ENCODE results near the gene IRF3. TPM values are rescaled to one million over a fixed set of nuclear protein-coding genes. Genes with fewer than 3 reads are reported as not detected.

IRF3 gene
- total and polyA plus RNA-seq, 7 donors, result 10.3 to 26.5 (median 18.2) TPM

DNA sequence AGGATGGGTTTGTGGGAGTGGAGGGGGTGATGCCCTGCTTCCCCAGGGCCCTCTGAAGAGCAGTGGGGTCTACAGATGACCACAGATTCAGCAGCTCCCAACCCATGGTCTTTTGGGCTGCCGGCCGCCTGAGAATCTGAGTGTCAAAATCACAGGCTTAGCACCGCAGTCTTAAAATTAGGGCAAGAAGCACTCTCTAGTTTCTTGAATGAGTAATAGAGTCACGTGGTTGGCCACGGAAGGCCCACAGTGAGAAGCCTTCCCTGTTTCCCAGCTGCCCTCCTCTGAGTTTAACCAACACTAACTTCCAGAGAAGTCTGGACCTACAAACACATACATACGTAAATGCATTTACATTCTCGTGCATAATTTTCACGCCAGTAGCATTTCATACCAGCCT lies 16.6 kb upstream of the IRF3 start:
- Histone ChIP-seq H3K27ac (peak overlapping the region; percentile 36), H3K9me3 (no peaks in the 10 kb centered on the region), H3K4me1 (peaks cover 31% of the 10 kb centered on the region), H3K27me3 (ENCODE audit: insufficient read depth in 3 of 3, low read length in 2 of 3) (no peaks in the 10 kb centered on the region), H3K36me3 (ENCODE audit: insufficient read depth in 1 of 2, low read depth in 1 of 2) (peaks cover 5 to 70% of the 10 kb centered on the region in 2 donors), H3K4me3 (no peak overlapping the region)
- ATAC-seq (no peak), DNase-seq (no peak)
- intact Hi-C loops (cut with DNase I), result loop anchor here in 1 of 2 donors (5.0 to 10.0 kb wide), 2 partner anchors 80 to 123 kb away; partner anchors contain the start of gene TSKS
- TF ChIP-seq, protein P1, sequence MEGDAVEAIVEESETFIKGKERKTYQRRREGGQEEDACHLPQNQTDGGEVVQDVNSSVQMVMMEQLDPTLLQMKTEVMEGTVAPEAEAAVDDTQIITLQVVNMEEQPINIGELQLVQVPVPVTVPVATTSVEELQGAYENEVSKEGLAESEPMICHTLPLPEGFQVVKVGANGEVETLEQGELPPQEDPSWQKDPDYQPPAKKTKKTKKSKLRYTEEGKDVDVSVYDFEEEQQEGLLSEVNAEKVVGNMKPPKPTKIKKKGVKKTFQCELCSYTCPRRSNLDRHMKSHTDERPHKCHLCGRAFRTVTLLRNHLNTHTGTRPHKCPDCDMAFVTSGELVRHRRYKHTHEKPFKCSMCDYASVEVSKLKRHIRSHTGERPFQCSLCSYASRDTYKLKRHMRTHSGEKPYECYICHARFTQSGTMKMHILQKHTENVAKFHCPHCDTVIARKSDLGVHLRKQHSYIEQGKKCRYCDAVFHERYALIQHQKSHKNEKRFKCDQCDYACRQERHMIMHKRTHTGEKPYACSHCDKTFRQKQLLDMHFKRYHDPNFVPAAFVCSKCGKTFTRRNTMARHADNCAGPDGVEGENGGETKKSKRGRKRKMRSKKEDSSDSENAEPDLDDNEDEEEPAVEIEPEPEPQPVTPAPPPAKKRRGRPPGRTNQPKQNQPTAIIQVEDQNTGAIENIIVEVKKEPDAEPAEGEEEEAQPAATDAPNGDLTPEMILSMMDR (IDR thresholded peaks at IDR 0.05), result no peak
- 76 to 91% (median 78%) methylated on average over 8 of the region's 8 CpGs for WGBS, 3 donors

DNA sequence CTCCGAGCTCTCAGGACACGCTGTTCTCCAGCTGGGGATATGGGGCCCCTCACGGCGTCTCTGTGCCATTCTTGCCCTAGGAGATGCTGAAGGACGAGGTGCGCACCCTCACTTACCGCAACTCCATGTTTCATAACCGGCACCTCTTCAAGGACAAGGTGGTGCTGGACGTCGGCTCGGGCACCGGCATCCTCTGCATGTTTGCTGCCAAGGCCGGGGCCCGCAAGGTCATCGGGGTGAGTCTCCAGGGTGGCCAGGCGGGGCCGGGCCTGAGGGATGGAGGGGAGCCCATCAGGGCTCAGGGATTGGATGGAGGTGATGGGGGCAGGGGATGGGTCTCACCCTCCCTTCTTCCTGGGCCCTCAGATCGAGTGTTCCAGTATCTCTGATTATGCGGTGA lies 16.2 kb upstream of the IRF3 start:
- intact Hi-C loops (cut with DNase I), result loop anchor here in 1 of 2 donors (5.0 to 10.0 kb wide), 2 partner anchors 80 to 123 kb away; partner anchors contain the start of gene TSKS
- Histone ChIP-seq H3K27ac (peak overlapping the region; percentile 36), H3K36me3 (ENCODE audit: insufficient read depth in 1 of 2, low read depth in 1 of 2) (peaks cover 5 to 65% of the 10 kb centered on the region in 2 donors), H3K9me3 (no peaks in the 10 kb centered on the region), H3K4me1 (peaks cover 31% of the 10 kb centered on the region), H3K27me3 (ENCODE audit: insufficient read depth in 3 of 3, low read length in 2 of 3) (no peaks in the 10 kb centered on the region), H3K4me3 (no peak overlapping the region)
- TF ChIP-seq, protein P1 (IDR thresholded peaks at IDR 0.05), result no peak
- DNase-seq (no peak), ATAC-seq (no peak)
- WGBS, 3 donors, result 78 to 81% (median 80%) methylated on average over 19 of the region's 19 CpGs

DNA sequence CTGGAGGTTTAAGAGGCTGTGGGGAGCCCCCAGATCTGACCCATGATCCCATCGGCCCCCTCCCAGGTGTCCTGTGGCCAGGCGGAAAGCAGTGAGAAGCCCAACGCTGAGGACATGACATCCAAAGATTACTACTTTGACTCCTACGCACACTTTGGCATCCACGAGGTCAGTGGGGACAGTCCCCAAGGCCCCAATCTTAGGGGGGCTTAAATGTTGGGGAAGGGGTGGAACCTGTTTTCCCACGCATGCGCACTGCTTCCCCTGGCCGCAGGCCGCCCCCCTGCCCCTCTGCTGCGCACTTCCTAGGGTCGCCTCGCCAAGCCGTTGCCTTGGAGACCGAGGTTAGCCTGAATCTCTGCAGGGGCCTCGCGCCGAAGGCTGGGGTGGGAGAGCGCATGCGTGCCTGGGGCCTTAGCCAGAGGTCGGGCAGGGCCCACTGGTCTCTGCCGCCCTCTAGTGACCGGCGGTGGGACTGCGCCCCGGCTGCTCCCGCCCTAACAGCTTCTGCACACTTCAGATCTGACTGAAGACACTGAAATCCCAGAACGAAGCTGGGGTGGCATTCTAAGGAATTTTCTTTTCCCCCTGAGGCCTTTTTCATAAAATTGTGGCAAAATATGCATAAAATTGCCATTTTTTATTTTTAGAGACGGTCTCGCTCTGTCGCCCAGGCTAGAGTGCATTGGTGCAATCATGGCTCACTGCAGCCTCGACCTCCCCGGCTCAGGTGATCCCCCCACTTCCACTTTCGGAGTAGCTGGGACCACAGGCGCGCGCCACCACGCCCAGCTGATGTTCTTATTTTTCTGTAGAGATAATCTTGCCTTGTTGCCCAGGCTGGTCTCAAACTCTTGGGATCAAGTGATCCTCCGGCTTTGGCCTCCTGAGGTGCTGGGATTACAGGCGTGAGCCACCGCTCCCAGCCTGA lies 15.0 kb upstream of the IRF3 start:
- DNase-seq (peak; percentile 90 to 97), ATAC-seq (peak; percentile 18 to 39 (median 35))
- Histone ChIP-seq H3K4me3 (peak overlapping the region; percentile 95), H3K27me3 (ENCODE audit: insufficient read depth in 3 of 3, low read length in 2 of 3) (no peaks in the 10 kb centered on the region), H3K9me3 (no peaks in the 10 kb centered on the region), H3K4me1 (peaks cover 36% of the 10 kb centered on the region), H3K36me3 (ENCODE audit: insufficient read depth in 1 of 2, low read depth in 1 of 2) (peaks cover 5 to 54% of the 10 kb centered on the region in 2 donors), H3K27ac (peak overlapping the region; percentile 99)
- 30 to 33% (median 31%) methylated on average over 40 of the region's 40 CpGs for WGBS, 3 donors
- TF ChIP-seq, protein P1 (IDR thresholded peaks at IDR 0.05), result peak; percentile 99
- intact Hi-C loops (cut with DNase I), result loop anchor here in 1 of 2 donors (5.0 to 10.0 kb wide), 2 partner anchors 82 to 124 kb away; partner anchors contain the start of gene TSKS

DNA sequence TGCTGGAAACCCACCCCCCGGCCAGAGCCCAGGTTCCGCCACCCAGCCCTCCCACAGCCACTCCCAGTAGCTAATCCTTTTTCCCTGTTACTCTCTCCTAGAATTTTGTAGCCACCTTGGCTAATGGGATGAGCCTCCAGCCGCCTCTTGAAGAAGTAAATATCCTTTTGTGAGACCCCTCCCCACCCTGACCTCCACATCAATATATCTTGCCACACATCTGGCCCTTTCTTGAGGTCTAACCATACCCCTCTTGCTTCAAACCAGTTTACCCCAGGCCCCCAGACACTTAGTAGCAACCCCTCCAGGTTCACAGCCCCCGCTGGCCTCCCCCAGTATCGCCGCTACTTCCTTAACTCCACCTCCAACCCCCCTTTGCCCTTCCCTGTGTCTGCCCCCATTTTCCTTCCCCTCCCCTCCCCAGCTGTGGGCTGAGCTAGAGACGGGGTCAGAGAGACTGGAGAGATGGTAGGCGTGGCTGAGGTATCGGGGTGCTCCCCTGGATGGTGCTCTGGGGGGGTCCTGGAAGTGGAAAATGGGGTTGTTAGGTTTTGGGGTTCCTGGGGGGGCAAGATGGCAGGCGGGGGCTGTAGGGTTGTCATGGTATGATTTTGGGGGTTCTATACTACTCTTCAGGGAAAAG lies 14.2 kb upstream of the IRF3 start:
- Histone ChIP-seq H3K36me3 (ENCODE audit: insufficient read depth in 1 of 2, low read depth in 1 of 2) (peaks cover 5 to 46% of the 10 kb centered on the region in 2 donors), H3K27ac (peak overlapping the region; percentile 99), H3K9me3 (no peaks in the 10 kb centered on the region), H3K4me3 (peak overlapping the region; percentile 95), H3K4me1 (peaks cover 36% of the 10 kb centered on the region), H3K27me3 (ENCODE audit: insufficient read depth in 3 of 3, low read length in 2 of 3) (no peaks in the 10 kb centered on the region)
- DNase-seq (no peak), ATAC-seq (peak in 2 of 4 donors; percentile 1)
- 27 to 33% (median 29%) methylated on average over 10 of the region's 10 CpGs for whole genome bisulfite sequencing, 3 donors
- intact Hi-C loops (cut with DNase I), result loop anchor here (5.0 to 10.0 kb wide), 5 partner anchors 82 to 137 kb away; partner anchors contain the start of genes MED25 (in 1 of the 2) and TSKS (in 1 of the 2)
- TF ChIP-seq, protein P1 (IDR thresholded peaks at IDR 0.05), result no peak
